ENCODE results near the gene CCDC174.
"Not testable (repeated sequence)": the region's sequence is repeated elsewhere in the genome, so short reads cannot be mapped to it uniquely, and the experiment has no call there.

Gene CCDC174

DNA sequence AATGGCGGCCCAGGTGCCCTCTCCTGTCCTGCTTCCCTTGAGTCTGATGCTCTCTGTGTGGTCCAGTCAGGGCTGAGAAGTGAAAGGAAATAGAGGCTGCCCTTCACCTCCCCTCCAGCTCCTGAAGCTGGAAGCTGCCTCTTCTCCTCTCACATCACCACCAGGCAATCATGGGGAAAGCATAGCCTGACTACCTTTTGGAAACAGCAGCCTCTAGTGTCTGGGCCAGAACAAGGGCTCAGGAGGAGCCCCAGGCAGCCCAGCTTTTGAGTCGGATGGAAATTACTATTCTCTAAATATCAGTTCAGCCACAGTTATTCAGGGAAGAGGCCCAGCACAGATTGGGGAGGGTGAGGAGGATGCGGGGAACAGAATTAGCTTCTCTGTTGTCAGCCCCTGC, 43.3 kb upstream of the CCDC174 start:
- H3K4me3 ChIP-seq (ENCODE audit: low read length): no peak overlapping the region
- no peak overlapping the region for H3K4me2 ChIP-seq (ENCODE audit: low read length)
- H3K9me2 ChIP-seq (replicated peaks; ENCODE audit: control insufficient read depth, low read length): no peaks in the 10 kb centered on the region
- H3K27me3 ChIP-seq (ENCODE audit: control insufficient read depth, low read length): peaks cover 31% of the 10 kb centered on the region
- no peak for TF ChIP-seq EZH2phosphoT487 (IDR thresholded peaks at IDR 0.05; ENCODE audit: borderline replicate concordance, low read length)
- TF ChIP-seq CTCF (IDR thresholded peaks at IDR 0.05; ENCODE audit: low read depth, low read length, poor library complexity, severe bottlenecking): no peak
- no peaks in the 10 kb centered on the region for H3K9me3 ChIP-seq (ENCODE audit: control insufficient read depth, insufficient read depth, low read length)
- H3K4me1 ChIP-seq (ENCODE audit: control insufficient read depth, low read length): 0 out of 2 replicates have a peak, but pooled peaks cover 3% of the 10 kb centered on the region
- no peak overlapping the region for H3K27ac ChIP-seq (ENCODE audit: low read depth, low read length)
- no peaks in the 10 kb centered on the region for H3K36me3 ChIP-seq (ENCODE audit: control insufficient read depth, low read length)
- H3K79me2 ChIP-seq (ENCODE audit: control insufficient read depth, low read length): no peaks in the 10 kb centered on the region
- no peaks in the 10 kb centered on the region for H4K20me1 ChIP-seq (ENCODE audit: control insufficient read depth, insufficient read depth, low read depth, low read length)
- H3F3A ChIP-seq (ENCODE audit: control insufficient read depth, insufficient read depth): no peaks in the 10 kb centered on the region

DNA sequence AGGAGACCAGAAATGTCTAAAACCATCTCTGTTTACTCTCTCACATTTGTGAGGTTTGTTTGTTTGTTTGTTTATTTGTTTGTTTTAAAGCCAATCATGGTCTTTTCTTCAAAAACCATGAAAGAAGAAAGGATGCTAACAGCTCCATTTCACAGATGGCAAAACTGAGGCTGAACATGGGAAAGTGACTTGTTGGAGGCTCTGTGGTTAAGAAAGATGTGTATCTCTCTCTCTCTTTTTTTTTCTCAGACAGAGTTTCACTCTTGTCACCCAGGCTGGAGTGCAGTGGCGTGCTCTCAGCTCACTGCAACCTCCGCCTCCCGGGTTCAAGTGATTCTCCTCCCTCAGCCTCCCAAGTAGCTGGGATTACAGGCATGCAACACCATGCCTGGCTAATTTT, 42.5 kb upstream of the CCDC174 start:
- H3K27ac ChIP-seq (ENCODE audit: low read depth, low read length); H3K9me2 ChIP-seq (replicated peaks; ENCODE audit: control insufficient read depth, low read length); H4K20me1 ChIP-seq (ENCODE audit: control insufficient read depth, insufficient read depth, low read depth, low read length); H3K4me1 ChIP-seq (ENCODE audit: control insufficient read depth, low read length); H3K4me2 ChIP-seq (ENCODE audit: low read length); H3K9me3 ChIP-seq (ENCODE audit: control insufficient read depth, insufficient read depth, low read length); H3F3A ChIP-seq (ENCODE audit: control insufficient read depth, insufficient read depth); H3K4me3 ChIP-seq (ENCODE audit: low read length); H3K79me2 ChIP-seq (ENCODE audit: control insufficient read depth, low read length); H3K36me3 ChIP-seq (ENCODE audit: control insufficient read depth, low read length): not testable (repeated sequence)
- peaks cover 38% of the 10 kb centered on the region for H3K27me3 ChIP-seq (ENCODE audit: control insufficient read depth, low read length)

- Histone ChIP-seq H3K9me2 (replicated peaks; ENCODE audit: control insufficient read depth, low read length) (no peaks in the 10 kb centered on the region), H3K79me2 (ENCODE audit: control insufficient read depth, low read length) (no peaks in the 10 kb centered on the region), H3K9me3 (ENCODE audit: control insufficient read depth, insufficient read depth, low read length) (no peaks in the 10 kb centered on the region), H4K20me1 (ENCODE audit: control insufficient read depth, insufficient read depth, low read depth, low read length) (no peaks in the 10 kb centered on the region), H3K36me3 (ENCODE audit: control insufficient read depth, low read length) (no peaks in the 10 kb centered on the region), H3K4me3 (ENCODE audit: low read length) (no peak overlapping the region), H3K4me2 (ENCODE audit: low read length) (no peak overlapping the region), H3K4me1 (ENCODE audit: control insufficient read depth, low read length) (peaks cover 3% of the 10 kb centered on the region; the same call in 1 of the 2 replicates), H3K27ac (ENCODE audit: low read depth, low read length) (no peak overlapping the region), H3K27me3 (ENCODE audit: control insufficient read depth, low read length) (peaks cover 40% of the 10 kb centered on the region), H3F3A (ENCODE audit: control insufficient read depth, insufficient read depth) (no peaks in the 10 kb centered on the region)
- TF ChIP-seq EZH2phosphoT487 (IDR thresholded peaks at IDR 0.05; ENCODE audit: borderline replicate concordance, low read length): no peak
- TF ChIP-seq CTCF (IDR thresholded peaks at IDR 0.05; ENCODE audit: low read depth, low read length, poor library complexity, severe bottlenecking): no peak
Measured at GRCh38 chr3:14609506-14609905, 42.1 kb upstream of the CCDC174 start.

GRCh38 chr3:14609941-14610340, 41.6 kb upstream of the CCDC174 start:
- Histone ChIP-seq H3F3A (ENCODE audit: control insufficient read depth, insufficient read depth) (no peaks in the 10 kb centered on the region), H3K9me3 (ENCODE audit: control insufficient read depth, insufficient read depth, low read length) (no peaks in the 10 kb centered on the region), H3K4me3 (ENCODE audit: low read length) (no peak overlapping the region), H3K9me2 (replicated peaks; ENCODE audit: control insufficient read depth, low read length) (no peaks in the 10 kb centered on the region), H4K20me1 (ENCODE audit: control insufficient read depth, insufficient read depth, low read depth, low read length) (no peaks in the 10 kb centered on the region), H3K36me3 (ENCODE audit: control insufficient read depth, low read length) (no peaks in the 10 kb centered on the region), H3K27me3 (ENCODE audit: control insufficient read depth, low read length) (peaks cover 44% of the 10 kb centered on the region), H3K79me2 (ENCODE audit: control insufficient read depth, low read length) (no peaks in the 10 kb centered on the region), H3K4me1 (ENCODE audit: control insufficient read depth, low read length) (peaks cover 7% of the 10 kb centered on the region), H3K27ac (ENCODE audit: low read depth, low read length) (no peak overlapping the region), H3K4me2 (ENCODE audit: low read length) (no peak overlapping the region)
- TF ChIP-seq EZH2phosphoT487 (IDR thresholded peaks at IDR 0.05; ENCODE audit: borderline replicate concordance, low read length) (no peak), CTCF (IDR thresholded peaks at IDR 0.05; ENCODE audit: low read depth, low read length, poor library complexity, severe bottlenecking) (no peak)
